ENCODE results near the gene AMMECR1.

- TF ChIP-seq CTCF (IDR thresholded peaks at IDR 0.05) = no peak
- TF ChIP-seq POLR2A (IDR thresholded peaks at IDR 0.05) = no peak
- TF ChIP-seq EP300 (IDR thresholded peaks at IDR 0.05) = no peak
Observed at GRCh38 chrX:110258552-110258951, 59.3 kb downstream of the AMMECR1 start.

Data from tibial nerve (tissue), 4 donors.